GM12878 (cell line): Measurements from ENCODE around the gene CITED1. TPM values are rescaled to one million over a fixed set of nuclear protein-coding genes. Genes with fewer than 3 reads are reported as not detected.

Experiments
- ATAC-seq: fragments of 200-7000 bp; cut with Tn5 transposase; 3 replicates; pipeline ENCODE4 v1.9.1; 2020; ENCODE audit warnings: mild to moderate bottlenecking, moderate library complexity
- BruUV-seq: library from RNA; stranded (reverse); fragments of 400-500 nt; replicated peaks from 2 replicates; lab custom pipeline; 2021; lab: Mats Ljungman, UMichigan
- CTCF ChIA-PET: fragments of 300-600 bp; sonication (Branson Sonifier 250); formaldehyde crosslinking; extraction: SDS; loops from one replicate; lab custom pipeline; 2021; ENCODE audit warnings: inconsistent platforms; lab: Yijun Ruan, JAX
- POLR2A ChIA-PET: fragments of 350-600 bp; formaldehyde crosslinking; extraction: SDS; loops from one replicate; lab custom pipeline; 2021; ENCODE audit warnings: inconsistent platforms; lab: Charles Lee
- RAD21 ChIA-PET: fragments of 300-600 bp; sonication (Branson Sonifier 250); formaldehyde crosslinking; loops from one replicate; lab custom pipeline; 2023; ENCODE audit warnings: antibody characterized with exemption; ENCODE audit not compliant: unreplicated experiment; lab: Charles Lee
- SMC1A ChIA-PET: fragments of 300-600 bp; sonication (Branson Sonifier 250); formaldehyde crosslinking; loops from one replicate; lab custom pipeline; 2023; ENCODE audit not compliant: unreplicated experiment, uncharacterized antibody; lab: Charles Lee
- DNase-seq: peaks from one replicate; pipeline ENCODE4 v3.0.0-alpha.2; 2011; ENCODE audit warnings: low read depth, low spot score
- FAIRE-seq: peaks from 3 replicates; lab custom pipeline; 2011; peaks lifted over from hg19 to GRCh38; lab: Jason Lieb, UNC
- H2AFZ ChIP-seq: 2 replicates; pipeline ENCODE4 v1.6.0; 2011; ENCODE audit warnings: low read depth, low read length, control low read depth; ENCODE audit not compliant: control insufficient read depth
- H3K27ac ChIP-seq: 2 replicates; pipeline ENCODE4 v1.5.1; 2011; ENCODE audit warnings: control low read depth; ENCODE audit not compliant: control insufficient read depth, insufficient read depth
- H3K27me3 ChIP-seq, 2 experiments: replicated peaks in 1 of 2; 2 replicates each; pipeline versions ENCODE4 v1.6.0 to v1.6.1; 2011; ENCODE audit warnings: low read length in 1 of 2; ENCODE audit not compliant: control insufficient read depth in 2 of 2, insufficient read depth in 2 of 2
- H3K36me3 ChIP-seq, 2 experiments: 2 replicates each; pipeline ENCODE4 v1.5.1; 2011; ENCODE audit warnings: low read length in 1 of 2; ENCODE audit not compliant: control insufficient read depth in 2 of 2, insufficient read depth in 2 of 2
- H3K4me1 ChIP-seq: 2 replicates; pipeline ENCODE4 v1.6.1; 2011; ENCODE audit warnings: mild to moderate bottlenecking, low read length, moderate library complexity, mixed read lengths; ENCODE audit not compliant: control insufficient read depth, insufficient read depth
- H3K4me2 ChIP-seq: 2 replicates; pipeline ENCODE4 v1.6.0; 2011; ENCODE audit warnings: control low read depth; ENCODE audit not compliant: control insufficient read depth, insufficient read depth
- H3K4me3 ChIP-seq: fragments of 200-600 bp; sonication (generic); 2 replicates; pipeline ENCODE4 v1.5.1; 2016
- H3K79me2 ChIP-seq: 2 replicates; pipeline ENCODE4 v1.6.0; 2011; ENCODE audit warnings: low read length; ENCODE audit not compliant: control insufficient read depth, insufficient read depth
- H3K9ac ChIP-seq: 2 replicates; pipeline ENCODE4 v1.8.0; 2011; ENCODE audit warnings: low read length, control low read depth, mixed read lengths; ENCODE audit not compliant: control insufficient read depth, insufficient read depth
- H3K9me3 ChIP-seq: replicated peaks from 3 replicates; pipeline ENCODE4 v1.5.1; 2011; ENCODE audit warnings: mild to moderate bottlenecking, low read length; ENCODE audit not compliant: control insufficient read depth, insufficient read depth
- H4K20me1 ChIP-seq: 2 replicates; pipeline ENCODE4 v1.6.0; 2011; ENCODE audit not compliant: control insufficient read depth, insufficient read depth
- DPF2 ChIP-seq: fragments of 450-650 bp; IDR thresholded peaks from 2 replicates; pipeline ENCODE4 v1.6.1; 2017; ENCODE audit warnings: mild to moderate bottlenecking
- IKZF1 ChIP-seq: fragments of 450-650 bp; conservative IDR thresholded peaks from 2 replicates; pipeline ENCODE4 v1.6.1; 2017; ENCODE audit warnings: antibody characterized with exemption, mild to moderate bottlenecking
- IRF4 ChIP-seq: IDR thresholded peaks from 2 replicates; pipeline ENCODE4 v1.6.1; 2011; ENCODE audit warnings: low read depth, low read length
- NBN ChIP-seq: fragments of 450-650 bp; IDR thresholded peaks from 2 replicates; pipeline ENCODE4 v1.6.1; 2016
- WGBS: methylation state at CpG from one replicate; pipeline ENCODE4 v1.1.6; 2016; ENCODE audit warnings: low lambda C conversion rate; ENCODE audit not compliant: insufficient replicate concordance, insufficient coverage; ENCODE audit errors: missing lambda C conversion rate; 5-methylcytosine and 5-hydroxymethylcytosine counted together
- in situ Hi-C: fragments of 300-500 bp; cut with MboI; formaldehyde crosslinking; loops from 9 replicates; pipeline ENCODE4 v1.14.3; 2018; ENCODE audit warnings: mixed read lengths
- intact Hi-C: fragments of 100-400 bp; cut with micrococcal nuclease; formaldehyde crosslinking; loops from one replicate; pipeline ENCODE4 v1.14.2; 2022; ENCODE audit not compliant: unreplicated experiment
- polyA plus RNA-seq, 11 experiments: library from polyadenylated mRNA; depleted of rRNA in 4 of 11; unstranded in 6 of 11; stranded (reverse) in 5 of 11; fragments of >200 nt; fragmentation: Nextera tagmentation in 4 of 11; fragmentation: Illumina TruSeq in 1 of 11; extraction: Ambion mirVana in 4 of 11; extraction: Trizol in 1 of 11; gene quantifications; 1 replicate in 1 of 11; 2 replicates in 10 of 11; pipeline versions ENCODE4 v1.2.1 to v1.2.3, GENCODE V29; 2011 to 2016; ENCODE audit warnings: inconsistent platforms in 2 of 11, missing spikeins in 2 of 11, low read depth in 1 of 11
- total RNA-seq, 4 experiments: library from RNA; depleted of rRNA in 3 of 4; stranded (reverse); fragments of >200 nt in 3 of 4; fragmentation: Illumina TruSeq in 1 of 4; extraction: Trizol in 1 of 4; gene quantifications; 2 replicates each; pipeline versions ENCODE4 v1.2.1 to v1.2.3, GENCODE V29; 2013 to 2021
- TF ChIP-seq, protein P1 (sequence below): IDR thresholded peaks from 2 replicates; pipeline ENCODE4 v1.6.1; 2011; ENCODE audit warnings: low read depth, mild to moderate bottlenecking, low read length, moderate library complexity, borderline replicate concordance; ENCODE audit errors: extremely low read depth
- TF ChIP-seq, protein P2 (sequence below): fragments of 150-350 bp; IDR thresholded peaks from 2 replicates; pipeline ENCODE4 v1.6.1; 2016; ENCODE audit warnings: low read depth, low read length
- TF ChIP-seq, protein P3 (sequence below): fragments of 450-650 bp; IDR thresholded peaks from 2 replicates; pipeline ENCODE4 v1.6.1; 2016; ENCODE audit warnings: mild to moderate bottlenecking, moderate library complexity, borderline replicate concordance
- TF ChIP-seq, protein P4 (sequence below): IDR thresholded peaks from 2 replicates; pipeline ENCODE4 v1.6.1; 2011; ENCODE audit warnings: mild to moderate bottlenecking, low read depth, low read length, moderate library complexity; ENCODE audit not compliant: insufficient replicate concordance

Gene CITED1
- total and polyA plus RNA-seq, 10 of the 15 experiments (the other 5 are each of a cell fraction or from before 2014, with no cell fraction given): 0.56 TPM; not detected in 9

DNA sequence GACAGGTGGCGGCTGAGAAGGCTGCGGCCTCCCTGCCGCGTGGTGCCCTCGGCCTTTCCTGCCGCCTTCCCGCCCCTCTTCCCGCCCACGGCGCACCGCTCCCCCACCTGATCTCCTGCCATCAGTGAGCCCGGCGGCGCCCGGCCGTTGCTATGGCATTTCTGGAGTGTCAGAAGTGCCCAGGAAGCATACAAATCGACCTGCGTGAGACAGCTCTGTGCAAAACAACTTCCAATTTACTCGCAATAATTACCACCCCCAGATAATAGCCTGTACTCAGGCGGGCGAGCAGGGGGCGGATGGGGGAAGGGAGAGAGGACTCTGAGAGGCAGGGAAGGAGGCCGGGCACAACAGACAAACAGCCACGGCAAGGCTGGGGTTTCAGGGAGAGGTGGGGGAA is 50.3 kb downstream of the CITED1 start:
- no peak for ATAC-seq
- H3K36me3 ChIP-seq: no peaks in the 10 kb centered on the region
- H3K27me3 ChIP-seq: peaks cover 3% of the 10 kb centered on the region in 2 experiments; a peak in 3 of 4 replicates
- 16% methylated on average over 24 of the region's 24 CpGs for WGBS
- no TSS peak for BruUV-seq
- CTCF ChIA-PET: no interaction called here
- H3K4me2 ChIP-seq: no peak overlapping the region
- H3K9ac ChIP-seq: no peak overlapping the region
- H3K9me3 ChIP-seq: no peaks in the 10 kb centered on the region
- RAD21 ChIA-PET: no interaction called here
- in situ Hi-C loops (no loop called here), intact Hi-C loops (no loop called here)
- no peak for FAIRE-seq
- no peak for TF ChIP-seq IKZF1
- TF ChIP-seq, protein P1, sequence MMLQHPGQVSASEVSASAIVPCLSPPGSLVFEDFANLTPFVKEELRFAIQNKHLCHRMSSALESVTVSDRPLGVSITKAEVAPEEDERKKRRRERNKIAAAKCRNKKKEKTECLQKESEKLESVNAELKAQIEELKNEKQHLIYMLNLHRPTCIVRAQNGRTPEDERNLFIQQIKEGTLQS: no peak
- SMC1A ChIA-PET: no interaction called here
- no peak overlapping the region for H3K4me3 ChIP-seq
- H3K4me1 ChIP-seq: no peaks in the 10 kb centered on the region
- POLR2A ChIA-PET: no interaction called here
- no peak for DNase-seq
- H3K27ac ChIP-seq: no peak overlapping the region
- H2AFZ ChIP-seq: no peak overlapping the region
- H4K20me1 ChIP-seq: no peaks in the 10 kb centered on the region
- H3K79me2 ChIP-seq: no peaks in the 10 kb centered on the region

DNA sequence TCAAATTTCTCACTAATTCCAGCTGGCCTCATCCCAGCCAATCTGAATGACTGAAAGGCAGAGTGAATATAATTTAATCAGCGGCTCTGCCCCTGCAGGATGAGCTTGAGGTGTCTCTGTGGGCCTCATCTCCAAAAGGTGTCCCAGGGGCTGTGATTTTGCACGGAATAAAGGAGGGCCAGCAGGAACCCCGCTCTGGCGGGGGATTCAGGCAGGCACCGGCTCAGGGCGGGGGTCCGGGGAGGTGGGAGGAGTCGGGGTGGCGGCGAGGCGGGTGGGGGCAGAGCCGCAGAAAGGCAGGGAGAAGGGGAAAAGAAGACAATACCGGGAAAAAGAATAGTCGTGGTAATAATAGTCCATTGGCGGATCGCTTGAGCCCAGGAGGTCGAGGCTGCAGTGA is 50.9 kb downstream of the CITED1 start:
- WGBS: 47% methylated on average over 10 of the region's 17 CpGs
- H4K20me1 ChIP-seq: no peaks in the 10 kb centered on the region
- no peak overlapping the region for H2AFZ ChIP-seq
- ChIA-PET SMC1A (no interaction called here), RAD21 (interaction anchor here (0.9 kb wide), 1 partner anchor 10 kb away, joined by 3 read pairs; no protein-coding TSS in a partner anchor), CTCF (interaction anchor here (0.6 to 1.0 kb wide), 2 partner anchors 9 to 10 kb away, joined by 3 to 4 read pairs; no protein-coding TSS in a partner anchor), POLR2A (no interaction called here)
- H3K79me2 ChIP-seq: no peaks in the 10 kb centered on the region
- FAIRE-seq (no peak), DNase-seq (no peak), ATAC-seq (no peak)
- H3K27ac ChIP-seq: no peak overlapping the region
- H3K4me2 ChIP-seq: no peak overlapping the region
- in situ Hi-C loops: no loop called here
- H3K9ac ChIP-seq: no peak overlapping the region
- no peaks in the 10 kb centered on the region for H3K36me3 ChIP-seq
- no peaks in the 10 kb centered on the region for H3K9me3 ChIP-seq
- H3K4me1 ChIP-seq: no peaks in the 10 kb centered on the region
- intact Hi-C loops: no loop called here
- no TSS peak for BruUV-seq
- H3K27me3 ChIP-seq: peaks cover 3% of the 10 kb centered on the region in 2 experiments; a peak in 3 of 4 replicates
- H3K4me3 ChIP-seq: no peak overlapping the region
- TF ChIP-seq, protein P2, sequence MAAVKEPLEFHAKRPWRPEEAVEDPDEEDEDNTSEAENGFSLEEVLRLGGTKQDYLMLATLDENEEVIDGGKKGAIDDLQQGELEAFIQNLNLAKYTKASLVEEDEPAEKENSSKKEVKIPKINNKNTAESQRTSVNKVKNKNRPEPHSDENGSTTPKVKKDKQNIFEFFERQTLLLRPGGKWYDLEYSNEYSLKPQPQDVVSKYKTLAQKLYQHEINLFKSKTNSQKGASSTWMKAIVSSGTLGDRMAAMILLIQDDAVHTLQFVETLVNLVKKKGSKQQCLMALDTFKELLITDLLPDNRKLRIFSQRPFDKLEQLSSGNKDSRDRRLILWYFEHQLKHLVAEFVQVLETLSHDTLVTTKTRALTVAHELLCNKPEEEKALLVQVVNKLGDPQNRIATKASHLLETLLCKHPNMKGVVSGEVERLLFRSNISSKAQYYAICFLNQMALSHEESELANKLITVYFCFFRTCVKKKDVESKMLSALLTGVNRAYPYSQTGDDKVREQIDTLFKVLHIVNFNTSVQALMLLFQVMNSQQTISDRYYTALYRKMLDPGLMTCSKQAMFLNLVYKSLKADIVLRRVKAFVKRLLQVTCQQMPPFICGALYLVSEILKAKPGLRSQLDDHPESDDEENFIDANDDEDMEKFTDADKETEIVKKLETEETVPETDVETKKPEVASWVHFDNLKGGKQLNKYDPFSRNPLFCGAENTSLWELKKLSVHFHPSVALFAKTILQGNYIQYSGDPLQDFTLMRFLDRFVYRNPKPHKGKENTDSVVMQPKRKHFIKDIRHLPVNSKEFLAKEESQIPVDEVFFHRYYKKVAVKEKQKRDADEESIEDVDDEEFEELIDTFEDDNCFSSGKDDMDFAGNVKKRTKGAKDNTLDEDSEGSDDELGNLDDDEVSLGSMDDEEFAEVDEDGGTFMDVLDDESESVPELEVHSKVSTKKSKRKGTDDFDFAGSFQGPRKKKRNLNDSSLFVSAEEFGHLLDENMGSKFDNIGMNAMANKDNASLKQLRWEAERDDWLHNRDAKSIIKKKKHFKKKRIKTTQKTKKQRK: no peak
- no peak for TF ChIP-seq NBN
- TF ChIP-seq, protein P3, sequence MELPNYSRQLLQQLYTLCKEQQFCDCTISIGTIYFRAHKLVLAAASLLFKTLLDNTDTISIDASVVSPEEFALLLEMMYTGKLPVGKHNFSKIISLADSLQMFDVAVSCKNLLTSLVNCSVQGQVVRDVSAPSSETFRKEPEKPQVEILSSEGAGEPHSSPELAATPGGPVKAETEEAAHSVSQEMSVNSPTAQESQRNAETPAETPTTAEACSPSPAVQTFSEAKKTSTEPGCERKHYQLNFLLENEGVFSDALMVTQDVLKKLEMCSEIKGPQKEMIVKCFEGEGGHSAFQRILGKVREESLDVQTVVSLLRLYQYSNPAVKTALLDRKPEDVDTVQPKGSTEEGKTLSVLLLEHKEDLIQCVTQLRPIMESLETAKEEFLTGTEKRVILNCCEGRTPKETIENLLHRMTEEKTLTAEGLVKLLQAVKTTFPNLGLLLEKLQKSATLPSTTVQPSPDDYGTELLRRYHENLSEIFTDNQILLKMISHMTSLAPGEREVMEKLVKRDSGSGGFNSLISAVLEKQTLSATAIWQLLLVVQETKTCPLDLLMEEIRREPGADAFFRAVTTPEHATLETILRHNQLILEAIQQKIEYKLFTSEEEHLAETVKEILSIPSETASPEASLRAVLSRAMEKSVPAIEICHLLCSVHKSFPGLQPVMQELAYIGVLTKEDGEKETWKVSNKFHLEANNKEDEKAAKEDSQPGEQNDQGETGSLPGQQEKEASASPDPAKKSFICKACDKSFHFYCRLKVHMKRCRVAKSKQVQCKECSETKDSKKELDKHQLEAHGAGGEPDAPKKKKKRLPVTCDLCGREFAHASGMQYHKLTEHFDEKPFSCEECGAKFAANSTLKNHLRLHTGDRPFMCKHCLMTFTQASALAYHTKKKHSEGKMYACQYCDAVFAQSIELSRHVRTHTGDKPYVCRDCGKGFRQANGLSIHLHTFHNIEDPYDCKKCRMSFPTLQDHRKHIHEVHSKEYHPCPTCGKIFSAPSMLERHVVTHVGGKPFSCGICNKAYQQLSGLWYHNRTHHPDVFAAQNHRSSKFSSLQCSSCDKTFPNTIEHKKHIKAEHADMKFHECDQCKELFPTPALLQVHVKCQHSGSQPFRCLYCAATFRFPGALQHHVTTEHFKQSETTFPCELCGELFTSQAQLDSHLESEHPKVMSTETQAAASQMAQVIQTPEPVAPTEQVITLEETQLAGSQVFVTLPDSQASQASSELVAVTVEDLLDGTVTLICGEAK: no peak
- TF ChIP-seq DPF2: no peak
- TF ChIP-seq IRF4: no peak
- TF ChIP-seq, protein P4, sequence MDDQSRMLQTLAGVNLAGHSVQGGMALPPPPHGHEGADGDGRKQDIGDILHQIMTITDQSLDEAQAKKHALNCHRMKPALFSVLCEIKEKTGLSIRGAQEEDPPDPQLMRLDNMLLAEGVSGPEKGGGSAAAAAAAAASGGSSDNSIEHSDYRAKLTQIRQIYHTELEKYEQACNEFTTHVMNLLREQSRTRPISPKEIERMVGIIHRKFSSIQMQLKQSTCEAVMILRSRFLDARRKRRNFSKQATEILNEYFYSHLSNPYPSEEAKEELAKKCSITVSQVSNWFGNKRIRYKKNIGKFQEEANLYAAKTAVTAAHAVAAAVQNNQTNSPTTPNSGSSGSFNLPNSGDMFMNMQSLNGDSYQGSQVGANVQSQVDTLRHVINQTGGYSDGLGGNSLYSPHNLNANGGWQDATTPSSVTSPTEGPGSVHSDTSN: no peak
